WTC11 (cell line): ENCODE measurements around the gene ZNF366.

Experiments
- ATF3 ChIP-seq: sonication (generic); formaldehyde crosslinking; conservative IDR thresholded peaks from 2 replicates; pipeline ENCODE4 v1.8.1; 2022; ENCODE audit warnings: mild to moderate bottlenecking, missing genetic modification reagents
- CREM ChIP-seq: sonication (generic); formaldehyde crosslinking; IDR thresholded peaks from 2 replicates; pipeline ENCODE4 v1.8.1; 2022; ENCODE audit warnings: mild to moderate bottlenecking, missing genetic modification reagents, moderate library complexity
- CTCF ChIP-seq: fragments of 200-600 bp; IDR thresholded peaks from 2 replicates; pipeline ENCODE4 v1.8.0; 2022; ENCODE audit warnings: antibody characterized with exemption
- FOXJ3 ChIP-seq: sonication (generic); formaldehyde crosslinking; IDR thresholded peaks from 2 replicates; pipeline ENCODE4 v1.9.0; 2021; ENCODE audit warnings: missing genetic modification reagents, mild to moderate bottlenecking, borderline replicate concordance
- MAX ChIP-seq: sonication (generic); formaldehyde crosslinking; IDR thresholded peaks from 2 replicates; pipeline ENCODE4 v1.8.0; 2022; ENCODE audit warnings: mild to moderate bottlenecking, missing genetic modification reagents
- NFE2L1 ChIP-seq: sonication (generic); formaldehyde crosslinking; IDR thresholded peaks from 2 replicates; pipeline ENCODE4 v1.8.1; 2023; ENCODE audit warnings: missing genetic modification reagents
- TEAD4 ChIP-seq: sonication (generic); formaldehyde crosslinking; IDR thresholded peaks from 2 replicates; pipeline ENCODE4 v1.8.0; 2022; ENCODE audit warnings: mild to moderate bottlenecking, missing genetic modification reagents
- ZNF121 ChIP-seq: sonication (generic); formaldehyde crosslinking; IDR thresholded peaks from 2 replicates; pipeline ENCODE4 v1.8.0; 2023; ENCODE audit warnings: missing genetic modification reagents
- ZNF281 ChIP-seq: sonication (generic); formaldehyde crosslinking; IDR thresholded peaks from 2 replicates; pipeline ENCODE4 v1.8.0; 2023; ENCODE audit warnings: mild to moderate bottlenecking, missing genetic modification reagents
- ZNF396 ChIP-seq: fragments of 250-450 bp; sonication (Bioruptor Pico); IDR thresholded peaks from 2 replicates; pipeline ENCODE4 v1.8.0; 2021; ENCODE audit warnings: mild to moderate bottlenecking, moderate library complexity, borderline replicate concordance

GRCh38 chr5:72543811-72544210 lies 36.6 kb upstream of the ZNF366 start:
- TF ChIP-seq MAX (CRISPR knock-in tag) = no peak
- TF ChIP-seq ZNF396 (CRISPR knock-in tag) = no peak
- no peak for TF ChIP-seq ZNF121
- TF ChIP-seq TEAD4 = no peak
- TF ChIP-seq CREM (CRISPR knock-in tag) = no peak
- no peak for TF ChIP-seq CTCF
- no peak for TF ChIP-seq NFE2L1 (CRISPR knock-in tag)
- TF ChIP-seq ZNF281 (CRISPR knock-in tag) = no peak
- TF ChIP-seq FOXJ3 (CRISPR knock-in tag) = no peak
- TF ChIP-seq ATF3 (CRISPR knock-in tag) = no peak
